Stimulated activated naive CD4-positive, alpha-beta T cell treated with Interleukin-2 at 50 U/mL for 16 hours (primary cell): ENCODE results near the gene XAB2.

Experiments
- DNase-seq: peaks from one replicate; lab custom pipeline; 2025; lab: John Stamatoyannopoulos, UW

XAB2 gene

GRCh38 chr19:7629347-7630054 lies at the start of gene XAB2, which contains the start of gene PET100:
Gene XAB2 (minus strand): TSS chr19:7629545. CDS start chr19:7629527, 18 bp downstream.
Gene PET100 (plus strand): TSS chr19:7629793. CDS start chr19:7629834, 41 bp downstream.
- peak; percentile 93 for DNase-seq

GRCh38 chr19:7677669-7678311 lies 48.4 kb upstream of the XAB2 start:
- no peak for DNase-seq

- DNase-seq = no peak
These were observed 47.5 kb upstream of the XAB2 start, which contains the start of gene MCEMP1 for GRCh38 chr19:7676854-7677253. Gene MCEMP1 (plus strand): TSS chr19:7677090. CDS start chr19:7677121, 31 bp downstream.

- no peak for DNase-seq
These were observed 47.0 kb upstream of the XAB2 start for GRCh38 chr19:7676376-7676775.

- peak; percentile 6 for DNase-seq
These were observed 45.0 kb upstream of the XAB2 start for GRCh38 chr19:7674010-7675005.

- no peak for DNase-seq
These were observed 43.2 kb upstream of the XAB2 start for GRCh38 chr19:7672522-7672921.

GRCh38 chr19:7670790-7671189 lies 41.4 kb upstream of the XAB2 start:
- no peak for DNase-seq

- no peak for DNase-seq
These were observed 40.9 kb upstream of the XAB2 start for GRCh38 chr19:7670150-7670783.

GRCh38 chr19:7669641-7670040 lies 40.3 kb upstream of the XAB2 start:
- no peak for DNase-seq

- DNase-seq = no peak
These were observed 39.5 kb upstream of the XAB2 start, which contains the start of gene RETN for GRCh38 chr19:7668842-7669241. Gene RETN (plus strand): TSS chr19:7669049. CDS start chr19:7669327, 278 bp downstream.

GRCh38 chr19:7665076-7665475 lies 35.7 kb upstream of the XAB2 start:
- DNase-seq = no peak

GRCh38 chr19:7663706-7664105 lies 34.4 kb upstream of the XAB2 start:
- DNase-seq = no peak

GRCh38 chr19:7662657-7663056 lies 33.3 kb upstream of the XAB2 start:
- no peak for DNase-seq

GRCh38 chr19:7661744-7662538 lies 32.6 kb upstream of the XAB2 start:
- no peak for DNase-seq

- DNase-seq = peak; percentile 17
These were observed 28.9 kb upstream of the XAB2 start for GRCh38 chr19:7658219-7658686.

- DNase-seq = peak; percentile 12
These were observed 27.9 kb upstream of the XAB2 start for GRCh38 chr19:7657131-7657751.

- DNase-seq = no peak
These were observed 26.2 kb upstream of the XAB2 start for GRCh38 chr19:7655581-7655980.

- no peak for DNase-seq
These were observed 25.1 kb upstream of the XAB2 start for GRCh38 chr19:7654401-7654800.

GRCh38 chr19:7652061-7652641 lies 22.8 kb upstream of the XAB2 start:
- DNase-seq = peak; percentile 78

GRCh38 chr19:7650148-7650547 lies 20.8 kb upstream of the XAB2 start:
- no peak for DNase-seq
